ENCODE data around the gene METTL14. TPM values are rescaled to one million over a fixed set of nuclear protein-coding genes. Genes with fewer than 3 reads are reported as not detected.

METTL14 gene
- total RNA-seq, 1 experiment from 2014 or later, result 51.1 TPM

- TF ChIP-seq ZMAT4 (CRISPR knock-in tag; IDR thresholded peaks at IDR 0.05) (no peak), JUN (CRISPR knock-in tag; IDR thresholded peaks at IDR 0.05) (no peak)
Measured at GRCh38 chr4:118745357-118745756, 60.2 kb downstream of the METTL14 start (continued).

DNA sequence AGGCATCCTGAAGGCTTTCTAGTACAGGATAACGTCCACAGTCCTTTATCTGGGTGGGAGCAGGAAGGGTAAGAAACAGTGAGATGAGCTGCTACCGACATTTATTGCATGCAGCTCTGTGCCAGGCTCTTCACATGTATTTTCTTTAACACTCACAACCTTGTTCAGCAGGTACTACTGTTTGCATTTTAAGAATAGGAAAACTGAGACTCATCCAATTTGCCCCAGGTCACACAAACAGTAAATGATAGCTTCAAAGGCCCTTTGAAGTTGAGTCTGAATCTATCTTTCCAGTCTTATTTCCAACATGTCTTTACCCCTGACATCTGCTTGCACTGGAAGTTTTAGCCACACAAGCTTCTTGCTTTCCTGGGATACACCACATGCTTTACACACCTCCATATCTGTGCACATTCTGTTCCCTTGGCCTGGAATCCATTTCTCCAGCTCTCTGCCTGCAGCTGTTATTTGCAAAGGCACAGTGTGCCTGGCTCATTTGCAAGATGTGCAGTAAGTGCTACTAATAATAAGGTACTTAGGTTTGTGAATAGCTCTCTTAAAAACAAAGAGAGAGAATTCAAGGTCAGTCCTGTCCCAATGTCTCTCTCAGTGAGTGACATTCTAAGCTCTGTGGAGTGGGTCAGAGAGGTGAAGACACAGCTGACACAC lies 61.2 kb downstream of the METTL14 start:
- CTCF ChIA-PET, result interaction anchor here (0.6 to 2.3 kb wide), 5 partner anchors 11 to 226 kb away, joined by 3 to 7 read pairs (median 4); partner anchors contain the start of gene METTL14
- H3K4me1 Mint-ChIP-seq, result peaks cover 3% of the 10 kb centered on the region; the same call in 1 of the 2 replicates
- POLR2A ChIA-PET, result interaction anchor here (0.6 kb wide), 2 partner anchors 64 to 217 kb away, joined by 3 to 5 read pairs; no protein-coding TSS in a partner anchor

GRCh38 chr4:118749347-118749988 lies 64.3 kb downstream of the METTL14 start:
- ATAC-seq (no peak), DNase-seq (ENCODE audit: low spot score) (no peak)
- TF ChIP-seq, protein P1, sequence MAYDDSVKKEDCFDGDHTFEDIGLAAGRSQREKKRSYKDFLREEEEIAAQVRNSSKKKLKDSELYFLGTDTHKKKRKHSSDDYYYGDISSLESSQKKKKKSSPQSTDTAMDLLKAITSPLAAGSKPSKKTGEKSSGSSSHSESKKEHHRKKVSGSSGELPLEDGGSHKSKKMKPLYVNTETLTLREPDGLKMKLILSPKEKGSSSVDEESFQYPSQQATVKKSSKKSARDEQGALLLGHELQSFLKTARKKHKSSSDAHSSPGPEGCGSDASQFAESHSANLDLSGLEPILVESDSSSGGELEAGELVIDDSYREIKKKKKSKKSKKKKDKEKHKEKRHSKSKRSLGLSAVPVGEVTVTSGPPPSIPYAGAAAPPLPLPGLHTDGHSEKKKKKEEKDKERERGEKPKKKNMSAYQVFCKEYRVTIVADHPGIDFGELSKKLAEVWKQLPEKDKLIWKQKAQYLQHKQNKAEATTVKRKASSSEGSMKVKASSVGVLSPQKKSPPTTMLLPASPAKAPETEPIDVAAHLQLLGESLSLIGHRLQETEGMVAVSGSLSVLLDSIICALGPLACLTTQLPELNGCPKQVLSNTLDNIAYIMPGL (CRISPR knock-in tag; IDR thresholded peaks at IDR 0.05), result no peak
- TF ChIP-seq TP53 (CRISPR knock-in tag; IDR thresholded peaks at IDR 0.05), result no peak
- TF ChIP-seq TEAD4 (CRISPR knock-in tag; IDR thresholded peaks at IDR 0.05), result no peak
- no peaks in the 10 kb centered on the region for H3K9me3 Mint-ChIP-seq
- ChIA-PET CTCF (no interaction called here), POLR2A (no interaction called here)
- no peak overlapping the region for H3K27ac Mint-ChIP-seq
- no peak overlapping the region for H3K4me3 Mint-ChIP-seq
- H3K36me3 Mint-ChIP-seq, result peaks cover 26% of the 10 kb centered on the region
- peaks cover 6% of the 10 kb centered on the region for H3K4me1 Mint-ChIP-seq
- H3K27me3 Mint-ChIP-seq (ENCODE audit: low read depth), result no peaks in the 10 kb centered on the region

More for the DNA sequence above, 61.2 kb downstream of the METTL14 start:
- DNase-seq (ENCODE audit: low spot score) (no peak), ATAC-seq (no peak)
- no peaks in the 10 kb centered on the region for H3K9me3 Mint-ChIP-seq
- no peak overlapping the region for H3K4me3 Mint-ChIP-seq
- H3K36me3 Mint-ChIP-seq, result peaks cover 25% of the 10 kb centered on the region
- no peak for TF ChIP-seq ATF1 (CRISPR knock-in tag; IDR thresholded peaks at IDR 0.05)
- no peak for TF ChIP-seq ZSCAN18 (CRISPR knock-in tag; IDR thresholded peaks at IDR 0.05)
- no peak for TF ChIP-seq ZNF396 (CRISPR knock-in tag; IDR thresholded peaks at IDR 0.05; ENCODE audit: borderline replicate concordance)
- TF ChIP-seq, protein P2, sequence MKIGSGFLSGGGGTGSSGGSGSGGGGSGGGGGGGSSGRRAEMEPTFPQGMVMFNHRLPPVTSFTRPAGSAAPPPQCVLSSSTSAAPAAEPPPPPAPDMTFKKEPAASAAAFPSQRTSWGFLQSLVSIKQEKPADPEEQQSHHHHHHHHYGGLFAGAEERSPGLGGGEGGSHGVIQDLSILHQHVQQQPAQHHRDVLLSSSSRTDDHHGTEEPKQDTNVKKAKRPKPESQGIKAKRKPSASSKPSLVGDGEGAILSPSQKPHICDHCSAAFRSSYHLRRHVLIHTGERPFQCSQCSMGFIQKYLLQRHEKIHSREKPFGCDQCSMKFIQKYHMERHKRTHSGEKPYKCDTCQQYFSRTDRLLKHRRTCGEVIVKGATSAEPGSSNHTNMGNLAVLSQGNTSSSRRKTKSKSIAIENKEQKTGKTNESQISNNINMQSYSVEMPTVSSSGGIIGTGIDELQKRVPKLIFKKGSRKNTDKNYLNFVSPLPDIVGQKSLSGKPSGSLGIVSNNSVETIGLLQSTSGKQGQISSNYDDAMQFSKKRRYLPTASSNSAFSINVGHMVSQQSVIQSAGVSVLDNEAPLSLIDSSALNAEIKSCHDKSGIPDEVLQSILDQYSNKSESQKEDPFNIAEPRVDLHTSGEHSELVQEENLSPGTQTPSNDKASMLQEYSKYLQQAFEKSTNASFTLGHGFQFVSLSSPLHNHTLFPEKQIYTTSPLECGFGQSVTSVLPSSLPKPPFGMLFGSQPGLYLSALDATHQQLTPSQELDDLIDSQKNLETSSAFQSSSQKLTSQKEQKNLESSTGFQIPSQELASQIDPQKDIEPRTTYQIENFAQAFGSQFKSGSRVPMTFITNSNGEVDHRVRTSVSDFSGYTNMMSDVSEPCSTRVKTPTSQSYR (CRISPR knock-in tag; IDR thresholded peaks at IDR 0.05), result no peak
- H3K27ac Mint-ChIP-seq, result no peak overlapping the region
- no peaks in the 10 kb centered on the region for H3K27me3 Mint-ChIP-seq (ENCODE audit: low read depth)

DNA sequence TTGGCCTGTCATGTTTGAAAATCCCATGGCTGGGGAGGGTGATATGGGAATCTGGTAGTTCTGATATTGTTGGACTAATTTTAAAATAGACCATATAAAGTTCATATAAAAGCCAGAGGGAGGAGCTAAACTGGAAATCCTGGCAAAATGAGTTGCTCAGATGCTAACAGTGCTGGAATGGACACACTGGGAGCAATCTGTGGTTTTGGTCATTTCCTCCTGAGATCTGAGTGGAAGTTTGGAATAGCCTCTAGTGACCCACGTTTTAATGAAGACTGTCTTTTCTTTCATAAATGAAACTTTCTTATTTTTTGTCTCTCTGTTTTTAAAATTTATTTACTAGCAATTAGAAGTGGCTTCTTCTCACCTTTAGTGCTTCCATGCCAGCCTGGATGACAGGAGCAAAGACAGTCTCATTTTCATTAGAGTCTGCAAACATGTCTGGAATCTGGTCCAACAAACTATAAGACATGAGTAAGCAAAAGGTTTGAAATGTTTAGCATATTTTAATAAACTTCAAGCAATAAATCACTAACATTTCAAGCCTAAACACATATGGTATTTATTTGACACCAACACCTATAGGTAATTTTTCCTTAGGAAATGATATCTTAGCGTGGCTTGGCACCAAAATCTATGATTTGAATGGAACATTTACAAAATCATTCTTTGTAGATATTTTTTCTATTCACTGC lies 66.6 kb downstream of the METTL14 start:
- CTCF ChIA-PET, result no interaction called here
- H3K27ac Mint-ChIP-seq, result no peak overlapping the region; the same call in 1 of the 2 replicates
- no peak for ATAC-seq
- TF ChIP-seq E2F5 (CRISPR knock-in tag; IDR thresholded peaks at IDR 0.05) (no peak), GTF2I (CRISPR knock-in tag; conservative IDR thresholded peaks at IDR 0.05) (no peak), TEAD1 (CRISPR knock-in tag; IDR thresholded peaks at IDR 0.05) (no peak), CBFB (CRISPR knock-in tag; IDR thresholded peaks at IDR 0.05; ENCODE audit: low read depth) (no peak), IRF1 (CRISPR knock-in tag; IDR thresholded peaks at IDR 0.05) (no peak), ZMAT4 (CRISPR knock-in tag; IDR thresholded peaks at IDR 0.05) (no peak), PRRX2 (CRISPR knock-in tag; IDR thresholded peaks at IDR 0.05) (no peak)
- TF ChIP-seq, protein P2 (CRISPR knock-in tag; IDR thresholded peaks at IDR 0.05), result no peak

More for the DNA sequence above, 66.6 kb downstream of the METTL14 start:
- POLR2A ChIA-PET, result interaction anchor here (0.6 kb wide), 1 partner anchor 463 kb away, joined by 4 read pairs; no protein-coding TSS in a partner anchor
- no peaks in the 10 kb centered on the region for H3K9me3 Mint-ChIP-seq
- no peak for DNase-seq (ENCODE audit: low spot score)
- H3K4me3 Mint-ChIP-seq, result no peak overlapping the region
- H3K27me3 Mint-ChIP-seq (ENCODE audit: low read depth), result no peaks in the 10 kb centered on the region
- H3K4me1 Mint-ChIP-seq, result peaks cover 20% of the 10 kb centered on the region
- peaks cover 22% of the 10 kb centered on the region for H3K36me3 Mint-ChIP-seq

Data from WTC11 (cell line).